GM23338 (cell line): ENCODE results near the gene C22orf42. TPM values are rescaled to one million over a fixed set of nuclear protein-coding genes. Genes with fewer than 3 reads are reported as not detected.
A peak's percentile ranks its signal among the peaks of the same experiment; 100 is the strongest.

Experiments used
- ATAC-seq: fragments of 200-7000 bp; cut with Tn5 transposase; 3 replicates; pipeline ENCODE4 v1.9.1; 2020
- DNase-seq: peaks from one replicate; pipeline ENCODE4 v3.0.0-alpha.2; 2015; ENCODE audit warnings: low spot score
- H2AFZ ChIP-seq: fragments of 200-600 bp; sonication (generic); 2 replicates; pipeline ENCODE4 v1.8.0; 2016; ENCODE audit warnings: antibody characterized with exemption, mild to moderate bottlenecking, moderate library complexity
- H3F3A ChIP-seq: fragments of 200-600 bp; sonication (generic); replicated peaks from 2 replicates; pipeline ENCODE4 v1.8.0; 2017; ENCODE audit warnings: antibody characterized with exemption, mixed run types, low read depth
- H3K27ac ChIP-seq: fragments of 200-600 bp; sonication (generic); 2 replicates; pipeline ENCODE4 v1.6.1; 2016; ENCODE audit warnings: low read depth
- H3K27me3 ChIP-seq: fragments of 200-600 bp; sonication (generic); 2 replicates; pipeline ENCODE4 v1.8.0; 2016; ENCODE audit warnings: mild to moderate bottlenecking, mixed run types, moderate library complexity; ENCODE audit not compliant: insufficient read depth
- H3K36me3 ChIP-seq: fragments of 200-600 bp; sonication (generic); 2 replicates; pipeline ENCODE4 v1.8.0; 2016; ENCODE audit warnings: mild to moderate bottlenecking; ENCODE audit not compliant: insufficient read depth
- H3K4me1 ChIP-seq: fragments of 200-600 bp; sonication (generic); 2 replicates; pipeline ENCODE4 v1.8.0; 2016; ENCODE audit warnings: mild to moderate bottlenecking, moderate library complexity; ENCODE audit not compliant: insufficient read depth
- H3K4me2 ChIP-seq: fragments of 200-600 bp; sonication (generic); 2 replicates; pipeline ENCODE4 v1.7.1; 2017; ENCODE audit warnings: mixed run types
- H3K4me3 ChIP-seq: fragments of 200-600 bp; sonication (generic); 2 replicates; pipeline ENCODE4 v1.6.1; 2016; ENCODE audit warnings: mixed run types
- H3K79me2 ChIP-seq: fragments of 200-600 bp; sonication (generic); replicated peaks from 2 replicates; pipeline ENCODE4 v1.8.0; 2017; ENCODE audit warnings: mild to moderate bottlenecking; ENCODE audit not compliant: insufficient read depth
- H3K9me2 ChIP-seq: fragments of 200-600 bp; sonication (generic); 2 replicates; pipeline ENCODE4 v1.8.0; 2017; ENCODE audit not compliant: insufficient read depth
- H4K20me1 ChIP-seq: fragments of 200-600 bp; sonication (generic); replicated peaks from 2 replicates; pipeline ENCODE4 v1.8.0; 2017; ENCODE audit warnings: mild to moderate bottlenecking; ENCODE audit not compliant: insufficient read depth
- H3K27ac Mint-ChIP-seq: 2 replicates; pipeline ENCODE4 v1.8.0; 2020; ENCODE audit warnings: inconsistent platforms, mild to moderate bottlenecking, moderate library complexity, mixed read lengths
- H3K27me3 Mint-ChIP-seq: 3 replicates; pipeline ENCODE4 v1.8.0; 2022; ENCODE audit warnings: low read depth, mild to moderate bottlenecking, moderate library complexity, mixed read lengths, inconsistent platforms; ENCODE audit not compliant: insufficient read depth, poor library complexity
- H3K36me3 Mint-ChIP-seq: 3 replicates; pipeline ENCODE4 v1.8.0; 2021; ENCODE audit warnings: low read depth, mild to moderate bottlenecking, inconsistent platforms, moderate library complexity, mixed read lengths
- H3K4me1 Mint-ChIP-seq: 3 replicates; pipeline ENCODE4 v1.8.0; 2020; ENCODE audit warnings: mild to moderate bottlenecking, inconsistent platforms, mixed read lengths
- H3K4me3 Mint-ChIP-seq: 3 replicates; pipeline ENCODE4 v1.8.0; 2021; ENCODE audit warnings: moderate library complexity, mild to moderate bottlenecking, inconsistent platforms, mixed read lengths
- H3K9me3 Mint-ChIP-seq: 3 replicates; pipeline ENCODE4 v1.8.0; 2020; ENCODE audit warnings: moderate library complexity, mild to moderate bottlenecking, inconsistent platforms, mixed read lengths
- CREB1 ChIP-seq: fragments of 250-450 bp; sonication (Bioruptor Pico); IDR thresholded peaks from 2 replicates; pipeline ENCODE4 v1.5.0; 2020; ENCODE audit warnings: low read depth, mild to moderate bottlenecking, moderate library complexity
- ETS1 ChIP-seq: IDR thresholded peaks from 2 replicates; pipeline ENCODE4 v1.6.1; 2016; ENCODE audit warnings: antibody characterized with exemption
- EZH2phosphoT487 ChIP-seq: fragments of 200-600 bp; sonication (generic); IDR thresholded peaks from one replicate; pipeline ENCODE4 v1.8.1; 2018; ENCODE audit warnings: antibody characterized with exemption; ENCODE audit not compliant: unreplicated experiment
- JUNB ChIP-seq: IDR thresholded peaks from one replicate; pipeline ENCODE4 v1.6.1; 2016; ENCODE audit warnings: antibody characterized with exemption; ENCODE audit not compliant: unreplicated experiment
- ZNF114 ChIP-seq: fragments of 250-450 bp; sonication (Bioruptor Pico); IDR thresholded peaks from 2 replicates; pipeline ENCODE4 v1.5.0; 2020; ENCODE audit warnings: mild to moderate bottlenecking, moderate library complexity
- ZNF331 ChIP-seq: fragments of 250-450 bp; sonication (Bioruptor Pico); IDR thresholded peaks from 2 replicates; pipeline ENCODE4 v1.5.0; 2020; ENCODE audit warnings: low read depth, mild to moderate bottlenecking, moderate library complexity
- ZNF462 ChIP-seq: fragments of 250-450 bp; sonication (Bioruptor Pico); IDR thresholded peaks from 2 replicates; pipeline ENCODE4 v1.5.0; 2020; ENCODE audit warnings: mild to moderate bottlenecking, moderate library complexity
- polyA plus RNA-seq: library from polyadenylated mRNA; unstranded; fragments of >200 nt; fragmentation: Nextera tagmentation; extraction: Ambion mirVana; gene quantifications from 2 replicates; pipeline ENCODE4 v1.2.1, GENCODE V29; 2016
- total RNA-seq: library from RNA; depleted of rRNA; stranded (reverse); fragments of >200 nt; shearing (Covaris generic); gene quantifications from 2 replicates; pipeline ENCODE4 v1.2.3, GENCODE V29; 2014

The C22orf42 gene
- total and polyA plus RNA-seq, 2 experiments from 2014 or later, result 0.76 to 1.2 TPM

DNA sequence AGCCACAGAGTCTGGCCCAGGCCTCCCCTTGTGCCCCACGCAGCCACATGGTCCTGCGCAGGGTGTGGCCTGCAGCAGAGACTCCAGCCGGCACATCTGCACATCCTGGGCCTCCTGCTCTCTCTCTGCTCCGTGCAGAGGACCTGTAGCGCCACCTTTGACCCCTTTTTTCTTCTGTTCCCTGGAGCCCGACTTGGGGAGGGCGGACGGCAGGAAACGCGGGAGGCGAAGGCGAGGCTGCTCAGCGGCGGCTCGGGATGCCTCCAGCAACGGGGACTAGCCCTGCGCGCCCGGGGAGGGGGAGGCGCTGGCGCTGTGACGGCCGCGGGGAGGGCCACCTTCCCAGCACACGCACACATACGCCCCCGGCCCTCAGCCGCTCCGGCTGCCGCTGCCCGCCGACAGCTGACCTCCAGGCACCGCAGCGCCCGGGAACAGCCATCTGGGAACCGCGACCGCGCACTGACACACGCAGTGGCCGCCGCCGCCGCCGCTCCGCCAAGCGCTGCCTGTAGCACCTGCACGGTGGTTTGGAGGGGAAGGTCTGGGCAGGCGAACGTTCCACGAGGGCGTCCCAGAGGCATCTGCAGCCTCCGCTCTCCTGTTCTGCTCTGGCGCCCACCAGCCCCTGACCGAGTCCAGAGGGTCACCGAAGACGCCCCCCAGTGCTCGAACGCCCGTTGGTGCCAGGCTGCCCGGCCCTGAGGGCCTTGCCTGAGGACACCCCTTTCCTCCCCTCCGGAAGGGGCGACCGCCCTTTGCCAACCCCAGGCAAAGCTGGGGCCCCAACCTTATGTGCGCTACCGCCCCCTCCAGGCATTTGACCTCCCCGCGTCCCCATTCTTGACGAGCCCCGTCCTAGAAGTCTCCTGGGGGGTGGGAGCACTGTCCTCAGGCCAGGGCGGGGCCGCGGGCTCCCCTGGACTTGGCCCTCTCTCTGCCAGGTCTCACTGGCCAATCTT is 16.9 kb upstream of the C22orf42 start (continued):
- TF ChIP-seq ZNF462 (CRISPR knock-in tag), result no peak

DNA sequence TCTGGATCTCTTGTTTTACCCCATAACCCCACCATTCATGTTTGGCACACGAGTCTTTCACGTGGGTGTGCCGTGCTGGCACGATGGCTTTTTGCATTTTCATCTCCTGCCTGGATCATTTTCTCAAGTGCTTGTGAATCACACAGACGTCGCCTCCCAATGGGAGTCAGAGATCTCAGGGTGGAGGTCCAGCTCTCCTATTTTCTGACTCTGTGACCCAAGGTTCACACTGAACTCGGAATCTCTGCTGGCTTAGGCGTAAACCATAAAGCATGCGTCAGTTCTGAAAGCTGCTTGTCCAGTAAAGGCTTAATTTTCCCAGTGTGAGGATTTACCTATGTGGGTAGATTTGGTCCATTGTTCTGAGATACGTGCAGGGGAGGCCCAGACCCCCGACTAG is 16.0 kb upstream of the C22orf42 start:
- DNase-seq (no peak), ATAC-seq (no peak)
- Histone ChIP-seq H4K20me1 (no peaks in the 10 kb centered on the region), H3K4me3 (peak overlapping the region; percentile 59; the same call in 1 of the 2 replicates), H3K4me2 (peak overlapping the region; percentile 82), H3K36me3 (no peaks in the 10 kb centered on the region), H3F3A (no peaks in the 10 kb centered on the region), H3K79me2 (no peaks in the 10 kb centered on the region), H2AFZ (peak overlapping the region; percentile 99), H3K27me3 (peaks cover 37% of the 10 kb centered on the region), H3K27ac (no peak overlapping the region), H3K9me2 (no peaks in the 10 kb centered on the region), H3K4me1 (peaks cover 5% of the 10 kb centered on the region; the same call in 1 of the 2 replicates)
- Mint-ChIP-seq H3K4me3 (0 out of 3 replicates have a peak overlapping the region, but pooled peaks have one; percentile 41), H3K27me3 (peaks cover 38% of the 10 kb centered on the region), H3K4me1 (peaks cover 16% of the 10 kb centered on the region), H3K27ac (no peak overlapping the region), H3K9me3 (no peaks in the 10 kb centered on the region), H3K36me3 (no peaks in the 10 kb centered on the region)
- TF ChIP-seq ZNF331 (no peak), CREB1 (CRISPR knock-in tag) (no peak), ETS1 (no peak), JUNB (no peak), EZH2phosphoT487 (no peak), ZNF462 (CRISPR knock-in tag) (no peak), ZNF114 (CRISPR knock-in tag) (no peak)
